Sigmoid colon (tissue), 7 donors: ENCODE data around the gene MZF1. TPM values are rescaled to one million over a fixed set of nuclear protein-coding genes. Genes with fewer than 3 reads are reported as not detected.

ENCODE experiments used
- DNase-seq: peaks from one replicate; pipeline ENCODE4 v3.0.0-alpha.2; 2019
- H3K27ac ChIP-seq, 4 donors: fragments of 200-600 bp; sonication (generic); one replicate each; pipeline ENCODE4 v1.5.1; 2016 to 2019; ENCODE audit warnings: mild to moderate bottlenecking in 1 of 4
- H3K27me3 ChIP-seq, 3 donors: fragments of 200-600 bp; sonication (generic); one replicate each; pipeline ENCODE4 v1.5.1; 2019; ENCODE audit warnings: mild to moderate bottlenecking in 1 of 3
- H3K36me3 ChIP-seq, 4 donors: fragments of 200-600 bp; sonication (generic); one replicate each; pipeline ENCODE4 v1.5.1; 2016 to 2019
- H3K4me1 ChIP-seq, 4 donors: fragments of 200-600 bp; sonication (generic); one replicate each; pipeline ENCODE4 v1.5.1; 2017 to 2019
- H3K4me3 ChIP-seq, 4 donors: fragments of 200-600 bp; sonication (generic); one replicate each; pipeline ENCODE4 v1.5.1; 2017 to 2019; ENCODE audit warnings: mild to moderate bottlenecking in 2 of 4, moderate library complexity in 1 of 4
- H3K9me3 ChIP-seq, 4 donors: fragments of 200-600 bp in 3 of 4; sonication (generic) in 3 of 4; one replicate each; pipeline versions ENCODE4 v1.5.1 to v1.6.1; 2013 to 2019
- EP300 ChIP-seq, 4 donors: sonication (generic); formaldehyde crosslinking; IDR thresholded peaks; one replicate each; pipeline ENCODE4 v1.6.1; 2017; ENCODE audit warnings: antibody characterized with exemption in 4 of 4
- POLR2A ChIP-seq, 2 donors: fragments of 450-650 bp; IDR thresholded peaks; one replicate each; pipeline ENCODE4 v1.6.1; 2016; ENCODE audit warnings: antibody characterized with exemption in 2 of 2, mild to moderate bottlenecking in 2 of 2, moderate library complexity in 2 of 2
- POLR2AphosphoS5 ChIP-seq, 4 donors: sonication (generic); formaldehyde crosslinking; IDR thresholded peaks; one replicate each; pipeline ENCODE4 v1.6.1; 2017; ENCODE audit warnings: antibody characterized with exemption in 4 of 4
- WGBS, 2 donors: extraction: QIAGEN DNeasy Blood & Tissue Kit; methylation state at CpG; one replicate each; pipeline ENCODE4 v1.1.7; 2013; 5-methylcytosine and 5-hydroxymethylcytosine counted together
- intact Hi-C: fragments of 100-400 bp; cut with DNase I; formaldehyde crosslinking; loops from one replicate; pipeline ENCODE4 v1.15.1; 2023
- polyA plus RNA-seq, 3 donors: library from polyadenylated mRNA; stranded (reverse); fragments of 200-250 nt; gene quantifications; one replicate each; pipeline ENCODE4 v1.2.3, GENCODE V29; 2013
- total RNA-seq, 4 donors: library from RNA; depleted of rRNA; stranded (reverse); fragments of >200 nt; gene quantifications; one replicate each; pipeline ENCODE4 v1.1.0, GENCODE V29; 2016
- TF ChIP-seq, protein P1 (sequence below), 4 experiments: fragments of 450-650 bp in 3 of 4; fragments of 200-600 bp in 1 of 4; IDR thresholded peaks; one replicate each; pipeline ENCODE4 v1.5.1; 2016 to 2019; ENCODE audit warnings: antibody characterized with exemption in 4 of 4, mild to moderate bottlenecking in 3 of 4, moderate library complexity in 2 of 4
- donor health status: healthy with polysubstance abuse.
- donor health status: Bipolar disorder and iron deficiency.
- donor health status: healthy.

MZF1 gene
- total and polyA plus RNA-seq, 7 donors = 5.8 to 31.5 (median 14.5) TPM

DNA sequence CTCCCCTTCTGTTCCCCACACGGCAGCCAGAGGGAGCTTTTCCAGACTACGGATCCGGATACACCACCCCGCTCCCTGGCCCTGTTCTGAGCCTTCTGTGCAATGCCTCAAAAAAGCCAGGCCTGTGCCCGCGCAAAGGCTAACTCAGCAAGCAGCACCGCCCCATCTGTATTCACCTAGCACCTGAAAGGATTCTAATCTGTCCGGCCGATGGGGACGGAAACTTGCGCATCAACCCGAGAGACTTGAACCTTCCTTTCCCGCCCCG, 54.1 kb downstream of the MZF1 start:
- no peak for TF ChIP-seq POLR2A (IDR thresholded peaks at IDR 0.05)
- TF ChIP-seq, protein P1, sequence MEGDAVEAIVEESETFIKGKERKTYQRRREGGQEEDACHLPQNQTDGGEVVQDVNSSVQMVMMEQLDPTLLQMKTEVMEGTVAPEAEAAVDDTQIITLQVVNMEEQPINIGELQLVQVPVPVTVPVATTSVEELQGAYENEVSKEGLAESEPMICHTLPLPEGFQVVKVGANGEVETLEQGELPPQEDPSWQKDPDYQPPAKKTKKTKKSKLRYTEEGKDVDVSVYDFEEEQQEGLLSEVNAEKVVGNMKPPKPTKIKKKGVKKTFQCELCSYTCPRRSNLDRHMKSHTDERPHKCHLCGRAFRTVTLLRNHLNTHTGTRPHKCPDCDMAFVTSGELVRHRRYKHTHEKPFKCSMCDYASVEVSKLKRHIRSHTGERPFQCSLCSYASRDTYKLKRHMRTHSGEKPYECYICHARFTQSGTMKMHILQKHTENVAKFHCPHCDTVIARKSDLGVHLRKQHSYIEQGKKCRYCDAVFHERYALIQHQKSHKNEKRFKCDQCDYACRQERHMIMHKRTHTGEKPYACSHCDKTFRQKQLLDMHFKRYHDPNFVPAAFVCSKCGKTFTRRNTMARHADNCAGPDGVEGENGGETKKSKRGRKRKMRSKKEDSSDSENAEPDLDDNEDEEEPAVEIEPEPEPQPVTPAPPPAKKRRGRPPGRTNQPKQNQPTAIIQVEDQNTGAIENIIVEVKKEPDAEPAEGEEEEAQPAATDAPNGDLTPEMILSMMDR (IDR thresholded peaks at IDR 0.05) = peak in 1 of 4 experiments; percentile 60
- Histone ChIP-seq H3K36me3 (peaks cover 13 to 22% (median 16%) of the 10 kb centered on the region in 4 donors), H3K4me1 (peaks cover 0 to 50% (median 46%) of the 10 kb centered on the region in 4 donors), H3K27ac (peak overlapping the region; percentile 92 to 97 (median 96)), H3K9me3 (no peaks in the 10 kb centered on the region), H3K27me3 (no peaks in the 10 kb centered on the region), H3K4me3 (peak overlapping the region; percentile 74 to 75 (median 75))
- intact Hi-C loops = loop anchor here (1.0 to 2.0 kb wide), 2 partner anchors 36 to 53 kb away; partner anchors contain the start of gene CHMP2A
- WGBS, 2 donors = 1% methylated on average over 14 of the region's 14 CpGs
- DNase-seq = peak; percentile 84

DNA sequence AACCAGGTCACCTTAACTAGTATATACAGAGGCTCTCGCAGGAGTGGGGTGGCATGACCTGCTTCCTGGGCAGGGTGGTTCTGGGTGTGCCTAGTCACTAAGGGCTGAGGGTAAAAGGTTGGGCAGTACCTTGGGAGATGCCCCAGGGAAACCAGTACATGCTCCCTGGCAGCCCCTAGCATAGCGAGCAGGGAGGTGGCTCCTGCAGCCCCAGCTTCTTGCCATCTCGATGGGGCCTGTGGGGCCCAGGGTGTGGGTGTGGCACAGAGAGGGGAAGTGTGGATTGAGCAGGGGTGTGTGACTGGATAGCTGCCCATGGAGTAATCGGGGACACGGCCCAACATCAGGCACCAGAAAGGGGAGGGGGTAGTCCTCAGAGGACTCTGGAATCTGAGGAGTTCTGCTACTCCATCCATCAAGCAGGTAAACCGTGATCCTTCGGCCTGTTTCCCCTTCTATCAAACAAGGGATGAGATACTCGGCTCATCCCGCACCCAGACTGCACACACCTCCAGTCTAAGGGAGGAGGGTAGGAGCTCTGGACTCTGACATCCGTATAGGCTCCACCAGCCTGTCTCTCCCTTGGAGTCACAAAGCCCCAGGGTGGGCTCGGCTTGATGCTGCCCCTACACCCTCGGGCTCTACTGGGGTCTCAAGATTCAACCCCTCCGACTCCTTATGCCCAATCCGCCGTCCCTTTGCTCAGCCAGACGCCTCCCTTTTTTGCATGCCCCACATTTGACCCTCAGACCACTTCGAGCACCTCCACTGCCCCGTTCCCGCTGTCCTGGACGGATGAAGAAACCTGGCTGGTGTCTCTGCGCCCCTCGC, 54.7 kb downstream of the MZF1 start:
- intact Hi-C loops = loop anchor here (1.0 to 2.0 kb wide), 2 partner anchors 36 to 54 kb away; partner anchors contain the start of gene CHMP2A
- 3 to 10% methylated on average over 22 of the region's 22 CpGs for WGBS, 2 donors
- peak overlapping the region; percentile 74 to 75 (median 75) for H3K4me3 ChIP-seq

DNA sequence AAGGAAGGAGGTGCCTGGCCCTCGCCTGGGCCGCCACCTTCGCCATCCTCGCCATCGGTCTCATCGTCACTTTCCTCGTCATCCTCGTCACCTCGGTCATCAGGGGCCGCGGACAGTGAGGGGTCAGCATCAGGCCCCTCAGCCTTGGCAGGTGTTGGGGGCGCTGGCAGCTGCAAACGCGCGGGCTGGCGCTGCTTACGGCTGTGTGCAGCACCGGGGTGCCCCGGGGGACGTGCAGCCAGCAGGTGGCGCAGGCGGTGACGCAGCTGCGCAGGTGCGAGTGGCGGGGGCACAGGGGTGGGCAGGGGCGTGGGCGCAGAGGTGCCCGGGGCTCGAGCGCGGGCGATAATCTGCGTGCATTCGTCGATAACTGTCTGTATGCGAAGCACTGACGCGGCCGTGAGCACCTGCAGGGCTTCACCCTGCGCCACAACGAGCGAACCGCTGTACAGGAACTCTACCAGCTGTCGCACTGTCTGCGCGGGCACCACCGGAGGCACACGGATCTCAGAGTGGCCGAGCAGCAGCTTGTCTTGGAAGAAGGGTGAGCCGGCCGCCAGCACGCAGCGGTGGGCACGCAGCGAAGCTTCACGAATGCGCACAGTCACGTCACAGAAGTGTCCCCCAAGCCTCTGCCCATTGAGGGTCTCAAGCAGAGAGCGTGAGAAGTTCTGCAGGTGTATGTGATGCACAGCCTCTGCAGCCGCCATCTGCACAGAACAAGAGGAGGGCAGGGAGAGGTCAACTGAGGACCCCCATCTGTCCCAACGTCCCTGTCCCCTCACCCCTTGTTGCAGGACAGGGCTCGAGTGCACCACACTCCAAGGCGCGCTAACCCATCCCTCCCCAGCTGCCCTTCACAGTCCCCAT, 55.9 kb downstream of the MZF1 start:
- Histone ChIP-seq H3K4me1 (peaks cover 0 to 58% (median 54%) of the 10 kb centered on the region in 4 donors), H3K27me3 (no peaks in the 10 kb centered on the region), H3K36me3 (peaks cover 13 to 22% (median 16%) of the 10 kb centered on the region in 4 donors), H3K27ac (peak overlapping the region in 2 of 4 donors; percentile 92 to 95), H3K9me3 (no peaks in the 10 kb centered on the region), H3K4me3 (no peak overlapping the region)
- TF ChIP-seq, protein P1 (IDR thresholded peaks at IDR 0.05) = no peak
- TF ChIP-seq EP300 (IDR thresholded peaks at IDR 0.05) = no peak
- no peak for TF ChIP-seq POLR2A (IDR thresholded peaks at IDR 0.05)
- TF ChIP-seq POLR2AphosphoS5 (IDR thresholded peaks at IDR 0.05) = no peak
- WGBS, 2 donors = 95% methylated on average over 65 of the region's 65 CpGs
- DNase-seq = no peak
- intact Hi-C loops = no loop called here

More for the DNA sequence above, 54.7 kb downstream of the MZF1 start:
- no peak for DNase-seq
- no peaks in the 10 kb centered on the region for H3K27me3 ChIP-seq
- TF ChIP-seq EP300 (IDR thresholded peaks at IDR 0.05) = no peak
- no peak for TF ChIP-seq POLR2AphosphoS5 (IDR thresholded peaks at IDR 0.05)
- no peak for TF ChIP-seq POLR2A (IDR thresholded peaks at IDR 0.05)
- TF ChIP-seq, protein P1 (IDR thresholded peaks at IDR 0.05) = peak in 3 of 4 experiments; percentile 55 to 57 (median 56)
- peak overlapping the region; percentile 92 to 97 (median 96) for H3K27ac ChIP-seq
- H3K36me3 ChIP-seq = peaks cover 13 to 22% (median 16%) of the 10 kb centered on the region in 4 donors
- H3K9me3 ChIP-seq = no peaks in the 10 kb centered on the region
- peaks cover 0 to 56% (median 51%) of the 10 kb centered on the region in 4 donors for H3K4me1 ChIP-seq

DNA sequence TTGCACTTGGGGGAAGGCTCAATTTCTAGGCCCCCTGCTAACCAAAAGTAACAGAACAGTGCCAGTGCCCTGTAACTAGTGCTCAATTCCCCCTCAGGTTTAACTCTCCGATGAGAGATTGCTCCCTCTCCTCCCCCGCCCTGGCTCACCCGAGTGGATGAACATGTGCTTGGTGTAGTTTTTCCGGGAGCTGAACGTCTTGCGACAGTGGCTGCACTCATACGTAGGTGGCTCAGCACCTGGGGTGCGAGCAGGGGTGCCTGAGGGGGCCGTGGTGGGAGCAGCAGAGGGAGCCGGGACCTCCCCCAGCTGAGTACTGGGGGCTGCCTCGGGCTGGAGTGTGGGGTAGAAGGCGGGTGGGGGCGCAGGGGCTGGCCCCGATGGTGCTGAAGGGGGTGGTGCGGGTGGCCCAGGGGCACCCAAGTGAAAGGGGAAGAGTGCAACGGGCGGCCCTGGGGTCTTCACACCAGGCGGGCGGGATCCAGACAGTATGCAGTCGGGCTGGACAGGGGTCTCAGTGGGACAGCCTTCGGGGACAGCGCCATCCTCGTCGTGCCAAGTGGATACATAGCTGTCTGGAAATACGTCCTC, 56.8 kb downstream of the MZF1 start:
- 92 to 93% methylated on average over 25 of the region's 25 CpGs for WGBS, 2 donors
- TF ChIP-seq, protein P1 (IDR thresholded peaks at IDR 0.05) = no peak
- TF ChIP-seq EP300 (IDR thresholded peaks at IDR 0.05) (no peak), POLR2AphosphoS5 (IDR thresholded peaks at IDR 0.05) (no peak), POLR2A (IDR thresholded peaks at IDR 0.05) (no peak)
- Histone ChIP-seq H3K4me1 (peaks cover 0 to 58% (median 54%) of the 10 kb centered on the region in 4 donors), H3K4me3 (no peak overlapping the region), H3K27ac (no peak overlapping the region), H3K36me3 (peaks cover 13 to 22% (median 16%) of the 10 kb centered on the region in 4 donors), H3K27me3 (no peaks in the 10 kb centered on the region), H3K9me3 (no peaks in the 10 kb centered on the region)
- DNase-seq = no peak
- intact Hi-C loops = no loop called here
